Brain microvascular endothelial cell (primary cell): ENCODE data around the gene HTR1B.

Experiments used
- DNase-seq: peaks from one replicate; pipeline ENCODE4 v3.0.0-alpha.2; 2020
- H3K27ac ChIP-seq: fragments of 250-450 bp; sonication (Bioruptor Pico); 2 replicates; pipeline ENCODE4 v1.5.1; 2020; ENCODE audit warnings: mild to moderate bottlenecking, moderate library complexity
- H3K27me3 ChIP-seq: fragments of 250-450 bp; sonication (Bioruptor Pico); replicated peaks from 2 replicates; pipeline ENCODE4 v1.5.1; 2020; ENCODE audit warnings: mild to moderate bottlenecking
- H3K36me3 ChIP-seq: fragments of 250-450 bp; sonication (Bioruptor Pico); replicated peaks from 2 replicates; pipeline ENCODE4 v1.5.1; 2020; ENCODE audit warnings: mild to moderate bottlenecking
- H3K4me3 ChIP-seq: 2 replicates; pipeline ENCODE4 v1.5.1; 2011; ENCODE audit warnings: low read depth, mild to moderate bottlenecking, control low read depth, low read length, moderate library complexity
- in situ Hi-C: cut with HindIII; loops from 2 replicates; pipeline ENCODE4 v1.10.0; 2017; ENCODE audit warnings: low sequenced_read_pairs, low pct_ligation_motif_present
- TF ChIP-seq, protein P1 (sequence below): IDR thresholded peaks from 2 replicates; pipeline ENCODE4 v1.5.1; 2011; ENCODE audit warnings: low read depth, mild to moderate bottlenecking, moderate library complexity, low read length, control low read depth, inconsistent platforms; ENCODE audit errors: missing control alignments

Gene HTR1B

DNA sequence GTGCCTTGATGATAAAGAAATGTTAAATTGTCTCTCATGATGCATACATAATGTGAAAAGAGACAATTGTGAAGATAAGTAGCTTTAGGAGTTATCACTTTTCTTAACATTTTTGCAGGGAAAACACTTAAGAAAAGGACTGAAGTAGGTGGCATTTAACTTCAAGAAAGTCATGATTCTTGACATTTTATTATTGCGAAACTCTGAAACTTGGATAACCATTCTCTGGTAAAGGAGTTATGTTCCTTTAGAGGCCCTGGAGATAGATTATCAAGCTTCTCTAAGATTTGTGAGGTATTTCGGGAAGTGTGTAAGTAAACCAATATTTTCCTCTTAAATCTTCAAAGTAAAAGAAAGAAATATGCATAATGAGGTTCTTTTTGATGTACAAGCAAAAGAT, 38.5 kb downstream of the HTR1B start:
- in situ Hi-C loops, result no loop called here

DNA sequence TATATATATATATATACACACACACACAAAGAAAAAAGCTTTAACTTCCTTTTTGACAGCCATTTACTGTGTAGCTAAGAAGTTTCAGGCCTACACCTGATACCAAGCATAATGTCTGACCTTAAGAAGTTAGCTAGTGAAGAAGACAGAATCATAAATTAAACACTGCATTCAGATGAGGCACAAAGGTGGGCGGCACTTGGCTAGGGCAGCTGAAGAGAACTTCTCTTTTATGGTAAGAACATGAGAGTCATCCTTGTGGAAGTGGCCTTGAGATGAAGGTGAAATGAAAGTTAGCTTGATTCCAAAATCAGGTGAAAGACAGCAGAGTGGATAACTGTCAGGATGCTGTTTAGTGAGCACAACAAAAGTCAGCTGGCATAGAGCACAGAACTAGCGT, 46.5 kb downstream of the HTR1B start:
- TF ChIP-seq, protein P1, sequence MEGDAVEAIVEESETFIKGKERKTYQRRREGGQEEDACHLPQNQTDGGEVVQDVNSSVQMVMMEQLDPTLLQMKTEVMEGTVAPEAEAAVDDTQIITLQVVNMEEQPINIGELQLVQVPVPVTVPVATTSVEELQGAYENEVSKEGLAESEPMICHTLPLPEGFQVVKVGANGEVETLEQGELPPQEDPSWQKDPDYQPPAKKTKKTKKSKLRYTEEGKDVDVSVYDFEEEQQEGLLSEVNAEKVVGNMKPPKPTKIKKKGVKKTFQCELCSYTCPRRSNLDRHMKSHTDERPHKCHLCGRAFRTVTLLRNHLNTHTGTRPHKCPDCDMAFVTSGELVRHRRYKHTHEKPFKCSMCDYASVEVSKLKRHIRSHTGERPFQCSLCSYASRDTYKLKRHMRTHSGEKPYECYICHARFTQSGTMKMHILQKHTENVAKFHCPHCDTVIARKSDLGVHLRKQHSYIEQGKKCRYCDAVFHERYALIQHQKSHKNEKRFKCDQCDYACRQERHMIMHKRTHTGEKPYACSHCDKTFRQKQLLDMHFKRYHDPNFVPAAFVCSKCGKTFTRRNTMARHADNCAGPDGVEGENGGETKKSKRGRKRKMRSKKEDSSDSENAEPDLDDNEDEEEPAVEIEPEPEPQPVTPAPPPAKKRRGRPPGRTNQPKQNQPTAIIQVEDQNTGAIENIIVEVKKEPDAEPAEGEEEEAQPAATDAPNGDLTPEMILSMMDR, result no peak
- in situ Hi-C loops, result no loop called here
- DNase-seq, result no peak

More for the DNA sequence above, 38.5 kb downstream of the HTR1B start:
- no peak for DNase-seq
- Histone ChIP-seq H3K36me3 (no peaks in the 10 kb centered on the region), H3K4me3 (no peak overlapping the region), H3K27me3 (no peaks in the 10 kb centered on the region), H3K27ac (no peak overlapping the region)
- TF ChIP-seq, protein P1, result no peak

DNA sequence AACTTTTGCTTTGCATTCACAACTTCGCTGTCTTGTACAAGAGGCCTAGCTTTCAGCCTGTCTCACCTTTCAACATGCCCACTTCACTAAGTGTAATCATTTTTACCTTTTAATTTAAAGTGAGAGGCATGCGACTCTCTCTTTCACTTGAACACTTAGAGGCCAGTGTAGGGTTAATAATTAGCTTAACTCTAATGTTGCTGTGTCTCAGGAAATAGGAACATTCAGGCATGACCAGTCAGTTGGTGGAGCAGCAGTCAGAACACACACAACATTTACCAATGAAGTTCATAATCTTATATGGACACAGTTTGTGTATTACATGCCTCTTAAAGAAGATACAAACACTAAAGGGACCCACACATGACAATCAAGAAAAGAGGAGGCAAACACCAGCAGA, 47.6 kb downstream of the HTR1B start:
- H3K4me3 ChIP-seq, result no peak overlapping the region
- no peak overlapping the region for H3K27ac ChIP-seq
- TF ChIP-seq, protein P1, result no peak
- no peaks in the 10 kb centered on the region for H3K27me3 ChIP-seq
- DNase-seq, result no peak
- no peaks in the 10 kb centered on the region for H3K36me3 ChIP-seq
- in situ Hi-C loops, result no loop called here

More for the DNA sequence above, 46.5 kb downstream of the HTR1B start:
- no peaks in the 10 kb centered on the region for H3K27me3 ChIP-seq
- no peak overlapping the region for H3K27ac ChIP-seq
- no peak overlapping the region for H3K4me3 ChIP-seq
- H3K36me3 ChIP-seq, result no peaks in the 10 kb centered on the region
